GM23248 (cell line): ENCODE results near the gene CENPU.

ENCODE experiments used
- EZH2 ChIP-seq: fragments of 200-600 bp; sonication (generic); IDR thresholded peaks from 2 replicates; pipeline ENCODE4 v1.6.1; 2018; ENCODE audit warnings: antibody characterized with exemption, mild to moderate bottlenecking; ENCODE audit not compliant: insufficient read depth, poor library complexity, severe bottlenecking
- EZH2phosphoT487 ChIP-seq: fragments of 200-600 bp; sonication (generic); IDR thresholded peaks from 2 replicates; pipeline ENCODE4 v1.6.1; 2018; ENCODE audit warnings: antibody characterized with exemption, moderate library complexity, mild to moderate bottlenecking, low read depth; ENCODE audit not compliant: insufficient read depth

- TF ChIP-seq EZH2 (no peak), EZH2phosphoT487 (no peak)
These were observed 83.7 kb downstream of the CENPU start for GRCh38 chr4:184649971-184650855.
